ENCODE results near the gene FOXL3.

Gene FOXL3

GRCh38 chr7:302054-302992 is 12.4 kb downstream of the FOXL3 start:
- DNase-seq (ENCODE audit: low spot score), result no peak

- DNase-seq (ENCODE audit: low spot score), result no peak
Observed at GRCh38 chr7:303425-303824, 13.5 kb downstream of the FOXL3 start.

GRCh38 chr7:303884-304573 is 14.1 kb downstream of the FOXL3 start:
- no peak for DNase-seq (ENCODE audit: low spot score)

GRCh38 chr7:304574-305409 is 14.8 kb downstream of the FOXL3 start:
- no peak for DNase-seq (ENCODE audit: low spot score)

- no peak for DNase-seq (ENCODE audit: low spot score)
Observed at GRCh38 chr7:305410-306151, 15.6 kb downstream of the FOXL3 start.

GRCh38 chr7:307970-308369 is 18.0 kb downstream of the FOXL3 start:
- DNase-seq (ENCODE audit: low spot score), result no peak

GRCh38 chr7:309586-310228 is 19.7 kb downstream of the FOXL3 start:
- DNase-seq (ENCODE audit: low spot score), result no peak

- no peak for DNase-seq (ENCODE audit: low spot score)
Observed at GRCh38 chr7:311131-311680, 21.2 kb downstream of the FOXL3 start.

- DNase-seq (ENCODE audit: low spot score), result no peak
Observed at GRCh38 chr7:311796-312195, 21.8 kb downstream of the FOXL3 start.

- DNase-seq (ENCODE audit: low spot score), result no peak
Observed at GRCh38 chr7:312424-312823, 22.5 kb downstream of the FOXL3 start.

GRCh38 chr7:314853-315252 is 24.9 kb downstream of the FOXL3 start:
- no peak for DNase-seq (ENCODE audit: low spot score)

- no peak for DNase-seq (ENCODE audit: low spot score)
Observed at GRCh38 chr7:315516-316265, 25.7 kb downstream of the FOXL3 start.

- DNase-seq (ENCODE audit: low spot score), result no peak
Observed at GRCh38 chr7:317643-318405, 27.9 kb downstream of the FOXL3 start.

GRCh38 chr7:318476-318875 is 28.5 kb downstream of the FOXL3 start:
- no peak for DNase-seq (ENCODE audit: low spot score)

- no peak for DNase-seq (ENCODE audit: low spot score)
Observed at GRCh38 chr7:318878-319661, 29.1 kb downstream of the FOXL3 start.

- DNase-seq (ENCODE audit: low spot score), result no peak
Observed at GRCh38 chr7:320297-320696, 30.3 kb downstream of the FOXL3 start.

GRCh38 chr7:322111-322671 is 32.2 kb downstream of the FOXL3 start:
- peak; percentile 89 for DNase-seq (ENCODE audit: low spot score)

GRCh38 chr7:322708-323111 is 32.7 kb downstream of the FOXL3 start:
- DNase-seq (ENCODE audit: low spot score), result no peak

Measured in HuH-7 (cell line).